Measurements from ENCODE around the gene FBXL17.
"Not testable (repeated sequence)": the region's sequence is repeated elsewhere in the genome, so short reads cannot be mapped to it uniquely, and the experiment has no call there.

Gene FBXL17

DNA sequence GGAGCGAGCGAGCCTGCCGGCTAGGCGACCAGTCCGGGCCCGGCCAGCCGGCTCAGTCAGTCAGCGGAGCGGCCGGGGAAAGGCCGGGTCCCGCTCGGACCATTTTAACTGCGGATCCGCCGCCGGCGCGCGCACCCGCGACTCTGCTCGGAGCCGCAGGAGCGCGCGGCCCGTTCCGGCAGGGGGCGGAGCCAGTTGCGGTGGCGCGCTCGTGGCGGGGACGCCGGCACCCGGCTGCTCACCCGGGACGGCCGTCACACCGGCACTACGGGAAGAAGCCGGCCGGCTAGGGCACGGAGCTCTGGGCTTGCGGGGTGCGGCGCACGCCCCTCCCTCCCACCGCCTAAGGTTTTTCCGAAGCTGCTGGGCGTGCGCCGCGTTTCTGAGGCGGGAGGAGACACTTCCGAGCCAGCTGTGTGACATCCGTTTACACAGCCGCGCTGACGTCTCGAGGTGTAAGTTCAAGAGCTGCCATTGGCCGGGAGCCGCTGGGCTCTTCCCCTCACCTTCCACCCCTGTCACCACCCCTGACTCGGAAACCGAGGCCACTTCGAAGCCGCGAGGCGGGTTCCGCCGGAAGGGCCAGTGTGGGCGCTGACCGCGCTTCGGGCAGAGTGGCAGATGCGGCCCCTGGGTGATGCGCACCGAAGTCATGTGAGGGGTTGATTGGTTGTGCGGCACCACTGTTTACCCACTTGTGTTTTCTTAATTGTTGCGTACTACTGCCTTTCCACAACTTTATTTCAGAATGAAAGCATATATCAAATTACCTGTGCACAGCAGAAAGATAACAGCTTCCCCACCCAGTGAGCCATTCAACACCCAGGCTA, at the start of gene FBXL17:
Gene FBXL17, minus strand, starts transcription at position 145 of the 830 bp plus-strand sequence.
- DNase-seq (ENCODE audit: low read depth, low spot score) = peak; percentile 94

DNA sequence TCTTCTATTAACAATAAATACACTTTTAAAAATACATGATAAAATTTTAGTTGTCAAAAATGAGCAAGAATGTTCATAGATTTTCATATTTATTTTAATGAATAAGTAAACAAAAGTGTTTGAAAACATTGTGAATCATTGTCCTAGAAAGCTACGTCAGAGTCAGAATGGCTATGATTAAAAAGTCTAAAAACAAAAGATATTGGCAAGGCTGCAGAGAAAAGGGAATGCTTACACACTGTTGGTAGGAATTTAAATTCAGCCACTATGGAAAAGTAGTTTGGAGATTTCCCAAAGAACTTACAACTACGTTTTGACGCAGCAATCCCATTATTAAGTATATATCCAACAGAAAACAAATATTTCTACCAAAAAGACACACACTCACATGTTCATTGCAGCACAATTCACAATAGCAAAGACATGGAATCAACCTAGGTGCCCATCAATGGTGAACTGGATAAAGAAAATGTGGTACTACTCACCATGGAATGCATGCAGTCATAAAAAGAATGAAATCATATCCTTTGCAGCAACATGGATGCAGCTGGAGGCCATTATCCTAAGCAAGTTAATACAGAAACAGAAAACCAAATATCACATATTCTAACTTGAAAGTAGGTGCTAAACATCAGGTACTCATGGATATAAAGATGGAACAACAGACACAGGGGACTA, 49.2 kb upstream of the FBXL17 start:
- DNase-seq (ENCODE audit: low read depth, low spot score) = no peak

DNA sequence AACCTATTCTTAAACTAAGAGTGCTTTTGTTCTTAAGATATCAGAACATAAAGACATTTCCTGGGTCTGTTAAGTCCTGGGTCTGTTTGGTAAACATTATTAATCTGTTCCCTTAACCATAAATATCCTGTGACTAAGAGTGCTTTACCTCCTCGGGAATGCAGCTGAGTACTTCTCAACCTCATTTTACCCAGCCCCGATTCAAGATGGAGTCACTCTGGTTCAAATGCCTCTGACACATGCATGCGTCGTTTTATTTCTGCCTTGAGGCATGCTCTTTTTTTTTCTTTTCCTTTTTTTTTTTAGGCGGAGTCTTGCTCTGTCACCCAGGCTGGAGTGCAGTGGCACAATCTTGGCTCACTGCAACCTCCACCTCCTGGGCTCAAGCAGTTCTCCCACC, 39.8 kb upstream of the FBXL17 start:
- DNase-seq (ENCODE audit: low read depth, low spot score) = peak; percentile 15

DNA sequence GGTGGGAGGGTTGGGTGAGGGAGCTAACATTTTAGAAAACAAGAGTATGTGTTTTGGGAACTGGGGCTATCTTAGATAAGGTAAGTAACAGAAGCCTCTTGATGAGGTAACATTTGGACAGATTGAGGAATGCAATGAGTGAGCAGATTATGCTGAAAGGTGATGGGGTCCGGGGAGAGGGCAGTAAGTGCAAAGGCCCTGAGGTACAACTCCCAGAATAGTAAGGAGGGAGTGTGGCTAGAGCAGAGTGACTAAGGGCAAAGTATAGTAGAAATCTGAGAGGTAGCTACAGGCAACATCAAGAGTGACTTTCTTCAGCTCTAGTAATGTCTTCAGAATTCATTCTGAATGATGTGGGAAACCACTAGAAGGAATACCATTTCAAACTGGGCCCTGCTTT, 38.9 kb upstream of the FBXL17 start:
- no peak for DNase-seq (ENCODE audit: low read depth, low spot score)

DNA sequence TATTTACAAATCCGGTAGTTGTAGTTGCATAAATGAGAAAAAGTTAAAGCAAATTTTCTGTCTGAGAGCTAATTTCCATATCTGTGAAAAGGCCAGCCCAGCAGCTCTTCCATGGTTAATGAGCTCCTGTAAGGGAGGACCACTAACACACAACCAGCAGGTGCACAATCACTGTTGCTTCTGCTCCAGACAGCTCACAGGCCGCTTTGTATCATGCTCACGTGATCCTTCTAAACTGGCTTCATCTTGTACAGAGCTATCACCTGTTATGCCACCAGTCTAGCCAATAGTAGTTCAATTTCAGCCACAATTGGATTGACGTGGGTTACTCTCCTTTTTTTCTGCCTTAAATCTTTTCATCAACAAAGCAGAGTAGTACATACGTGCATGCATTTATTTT, 38.3 kb upstream of the FBXL17 start:
- DNase-seq (ENCODE audit: low read depth, low spot score) = no peak

DNA sequence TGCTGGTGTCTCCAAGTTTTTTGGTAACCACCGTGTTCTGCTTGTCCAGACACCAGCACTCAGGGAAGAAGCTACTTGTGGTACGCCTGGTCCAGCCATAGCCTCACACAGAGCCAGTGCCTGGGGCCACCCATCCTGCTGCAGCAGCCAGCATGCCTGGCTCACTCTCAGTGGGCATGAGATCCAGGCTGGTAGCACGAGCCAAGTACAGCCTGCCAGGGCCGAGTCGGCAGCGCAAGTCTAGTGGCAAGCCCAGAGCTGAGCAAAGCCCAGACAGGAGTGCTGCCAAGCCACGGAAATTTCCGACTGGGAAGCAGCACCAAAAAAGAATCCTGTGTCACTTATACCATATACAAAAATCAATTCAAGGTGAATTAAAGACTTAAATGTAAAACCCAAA, 36.3 kb upstream of the FBXL17 start:
- peak; percentile 58 for DNase-seq (ENCODE audit: low read depth, low spot score)

DNA sequence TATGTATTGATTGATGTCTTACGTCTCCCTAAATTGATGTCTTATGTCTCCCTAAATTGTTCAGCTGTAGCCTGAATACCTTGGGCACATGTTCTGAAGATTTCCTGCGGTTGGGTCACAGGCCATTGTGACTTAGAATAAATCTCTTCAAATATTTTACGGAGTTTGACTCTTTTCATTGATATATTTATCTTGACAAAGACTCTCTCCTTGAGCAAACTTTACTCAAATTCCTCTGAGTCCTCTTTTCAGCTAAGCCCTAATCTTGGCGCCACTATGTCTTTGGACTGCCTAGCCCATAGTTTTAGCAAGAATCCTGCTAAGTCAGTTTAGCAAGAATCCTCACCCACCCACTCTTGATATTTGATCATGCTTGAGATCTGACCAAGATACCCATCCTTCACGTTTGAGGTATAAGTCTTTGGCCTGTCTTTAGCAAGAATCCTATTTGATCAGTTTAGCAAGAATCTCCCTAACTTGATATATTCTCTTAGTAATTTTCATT, 35.3 kb upstream of the FBXL17 start:
- DNase-seq (ENCODE audit: low read depth, low spot score) = no peak

DNA sequence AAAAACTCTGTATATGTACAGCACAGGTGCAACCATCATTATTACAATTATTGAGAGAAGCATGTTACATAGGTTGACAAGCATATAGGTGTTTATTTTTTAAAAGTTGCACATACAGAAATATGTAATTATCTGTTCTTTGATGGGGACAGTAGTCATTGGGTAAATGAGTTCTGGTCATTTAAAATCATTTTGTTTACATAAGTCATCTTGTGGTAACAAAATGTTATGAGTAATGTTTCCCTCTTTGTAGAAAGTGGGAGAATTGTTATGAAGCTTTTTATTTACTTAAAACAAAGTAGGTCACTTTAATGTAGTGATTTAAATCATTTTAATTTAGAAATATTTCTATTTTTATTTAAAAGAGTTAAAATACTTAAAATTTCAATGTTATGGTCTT, 33.8 kb upstream of the FBXL17 start:
- no peak for DNase-seq (ENCODE audit: low read depth, low spot score)

DNA sequence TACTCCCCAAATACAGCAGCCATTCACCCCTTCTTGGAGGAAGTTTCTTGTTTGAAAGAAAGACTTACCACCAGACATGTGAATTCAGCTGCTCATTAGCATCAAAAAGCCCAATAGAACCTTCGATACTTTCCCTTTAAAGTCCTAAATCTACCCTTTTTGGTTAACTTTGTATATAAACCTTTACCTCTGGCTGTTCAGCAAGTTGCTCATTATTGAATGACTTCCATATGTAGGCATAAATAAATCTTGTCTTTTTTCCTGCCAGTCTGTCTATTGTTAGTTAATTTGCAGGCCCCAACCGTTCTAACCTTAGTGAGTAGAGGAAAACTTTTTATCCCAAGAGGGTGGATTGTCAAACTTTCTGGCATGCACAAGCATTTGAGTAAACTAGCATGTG, 27.9 kb upstream of the FBXL17 start:
- DNase-seq (ENCODE audit: low read depth, low spot score) = no peak

DNA sequence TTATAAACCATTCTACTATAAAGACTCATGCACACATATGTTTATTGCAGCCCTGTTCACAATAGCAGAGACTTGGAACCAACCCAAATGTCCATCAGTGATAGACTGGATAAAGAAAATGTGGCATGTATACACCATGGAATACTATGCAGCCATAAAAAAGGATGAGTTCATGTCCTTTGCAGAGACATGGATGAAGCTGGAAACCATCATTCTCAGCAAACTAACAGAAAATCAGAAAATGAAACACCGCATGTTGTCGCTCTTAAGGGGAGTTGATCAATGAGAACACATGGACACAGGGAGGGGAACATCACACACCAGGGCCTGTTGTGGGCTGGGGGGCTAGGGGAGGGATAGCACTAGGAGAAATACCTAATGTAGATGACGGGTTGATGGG, 23.3 kb upstream of the FBXL17 start:
- DNase-seq (ENCODE audit: low read depth, low spot score) = not testable (repeated sequence)

DNA sequence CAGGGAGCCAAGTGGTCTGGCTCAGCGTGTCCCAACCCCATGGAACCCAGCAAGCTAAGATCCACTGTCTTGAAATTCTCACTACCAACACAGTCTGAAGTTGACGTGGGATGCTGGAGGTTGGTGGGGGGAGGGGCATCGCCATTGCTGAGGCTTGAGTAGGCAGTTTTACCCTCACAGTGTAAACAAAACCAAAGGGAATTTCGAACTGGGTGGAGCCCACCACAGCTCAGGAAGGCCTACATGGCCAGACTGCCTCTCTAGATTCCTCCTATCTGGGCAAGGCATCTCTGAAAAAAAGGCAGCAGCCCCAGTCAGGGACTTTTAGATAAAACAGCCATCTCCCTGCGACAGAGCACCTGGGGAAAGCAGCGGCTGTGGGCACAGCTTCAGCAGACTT, 17.1 kb upstream of the FBXL17 start:
- DNase-seq (ENCODE audit: low read depth, low spot score) = no peak

DNA sequence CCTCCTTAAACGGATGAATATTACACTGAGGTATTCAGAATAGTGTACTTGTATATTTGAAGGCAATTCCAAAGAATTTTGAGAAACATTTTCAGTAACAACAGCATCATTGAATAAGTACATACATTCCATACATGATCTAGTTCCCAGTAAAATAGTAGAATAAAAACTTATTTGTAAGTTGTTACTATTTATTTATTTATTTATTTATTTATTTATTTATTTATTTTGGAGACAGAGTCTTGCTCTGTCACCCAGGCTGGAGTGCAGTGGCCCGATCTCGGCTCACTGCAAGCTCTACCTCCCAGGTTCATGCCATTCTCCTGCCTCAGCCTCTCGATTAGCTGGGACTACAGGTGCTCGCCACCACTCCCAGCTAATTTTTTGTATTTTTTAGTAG, 14.9 kb upstream of the FBXL17 start:
- DNase-seq (ENCODE audit: low read depth, low spot score) = not testable (repeated sequence)

DNA sequence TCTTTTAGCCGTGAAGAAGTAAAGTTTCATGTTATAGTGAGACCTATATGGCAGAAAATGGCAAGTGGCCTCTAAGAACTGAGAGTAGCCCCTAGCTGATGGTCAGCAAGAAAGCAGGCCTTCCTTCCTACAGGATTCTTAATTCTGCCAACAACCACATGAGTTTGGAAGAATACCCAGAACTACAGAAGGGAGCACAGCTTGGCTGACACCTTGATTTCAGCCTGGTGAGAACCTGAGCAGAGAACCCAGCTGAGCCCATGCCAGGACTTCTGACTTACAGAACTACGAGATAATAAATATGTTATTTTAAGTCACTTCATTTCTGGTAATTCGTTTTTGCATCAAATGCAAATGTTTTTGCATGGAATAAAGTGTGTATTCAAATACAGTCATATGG, 5.9 kb upstream of the FBXL17 start:
- DNase-seq (ENCODE audit: low read depth, low spot score) = peak; percentile 21

DNA sequence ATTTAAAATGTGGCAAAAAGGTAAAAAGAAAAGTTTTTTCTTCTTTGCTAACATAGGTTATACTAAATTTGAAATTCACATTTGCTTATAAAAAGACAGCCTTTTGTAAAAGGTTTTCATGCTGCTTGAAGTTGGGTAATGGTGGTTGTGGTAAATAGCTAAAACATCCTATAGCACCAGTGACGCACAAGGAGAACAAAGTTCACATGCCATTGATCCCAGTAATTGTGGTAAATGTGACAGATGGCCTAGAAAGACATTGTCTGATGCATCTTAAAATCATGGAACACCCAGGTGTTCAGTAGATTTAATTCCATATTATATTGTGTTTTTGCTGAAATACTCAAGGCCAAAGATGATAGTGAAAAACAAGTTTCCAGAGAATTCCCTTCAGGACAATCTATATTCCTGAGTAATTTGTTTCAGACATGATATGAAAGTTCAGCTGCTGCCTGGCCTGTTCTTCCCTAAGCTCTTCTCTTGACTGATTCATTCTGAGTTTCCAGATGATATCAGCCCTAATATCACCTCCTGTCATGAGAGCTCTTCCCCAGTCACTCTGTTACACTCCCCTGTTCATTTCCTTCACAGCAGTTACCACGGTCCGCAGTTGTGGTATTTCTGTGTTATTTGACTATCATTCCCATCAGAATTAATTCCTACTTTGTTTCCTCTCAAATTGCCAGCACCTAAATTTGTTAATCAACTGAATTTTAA, 4.6 kb upstream of the FBXL17 start:
- no peak for DNase-seq (ENCODE audit: low read depth, low spot score)

DNA sequence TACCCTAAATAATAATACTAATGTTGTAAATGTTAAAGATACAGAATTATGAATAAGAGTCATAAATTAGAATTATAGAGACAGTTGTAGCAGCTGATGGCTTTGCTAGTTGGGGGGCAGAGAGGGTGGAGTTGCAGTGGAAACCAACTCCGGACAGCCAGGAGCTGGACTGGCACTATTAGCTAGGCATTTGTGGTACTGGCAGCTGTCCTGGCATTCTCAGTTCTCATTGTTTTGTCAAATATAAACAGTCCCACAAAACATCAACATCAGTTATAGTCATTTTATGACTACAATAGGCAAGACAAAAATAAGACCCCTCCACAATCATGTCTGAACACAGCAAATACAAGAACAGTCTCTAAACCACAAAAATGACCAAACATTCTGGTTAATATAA, 2.8 kb upstream of the FBXL17 start:
- no peak for DNase-seq (ENCODE audit: low read depth, low spot score)

DNA sequence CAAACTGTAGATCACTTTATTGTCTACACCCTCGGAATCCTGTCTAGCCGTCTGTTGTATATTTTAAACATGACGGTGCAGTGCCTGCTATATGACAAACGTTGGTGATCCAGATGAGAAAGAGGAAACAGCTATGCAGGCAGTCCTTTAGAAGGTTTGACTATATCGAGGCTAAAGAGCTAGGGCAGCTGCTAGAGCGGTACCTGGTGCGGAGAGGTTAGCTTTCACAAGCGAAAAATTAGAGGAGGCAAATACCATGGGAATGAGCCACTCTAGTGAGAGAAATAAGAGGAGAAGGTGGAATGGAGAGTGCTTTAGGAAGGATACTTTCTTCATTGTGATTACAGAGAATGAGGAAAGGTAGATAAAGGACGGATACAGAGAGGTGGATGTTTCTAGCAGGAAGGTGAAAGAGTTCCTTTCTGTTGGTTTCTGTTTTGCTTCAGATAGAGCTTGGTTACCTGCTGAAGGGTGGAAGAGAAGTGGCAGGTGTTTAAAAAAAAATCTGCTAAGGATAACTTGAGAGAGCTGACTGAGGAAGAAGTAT, 959 bp upstream of the FBXL17 start:
- no peak for DNase-seq (ENCODE audit: low read depth, low spot score)

DNA sequence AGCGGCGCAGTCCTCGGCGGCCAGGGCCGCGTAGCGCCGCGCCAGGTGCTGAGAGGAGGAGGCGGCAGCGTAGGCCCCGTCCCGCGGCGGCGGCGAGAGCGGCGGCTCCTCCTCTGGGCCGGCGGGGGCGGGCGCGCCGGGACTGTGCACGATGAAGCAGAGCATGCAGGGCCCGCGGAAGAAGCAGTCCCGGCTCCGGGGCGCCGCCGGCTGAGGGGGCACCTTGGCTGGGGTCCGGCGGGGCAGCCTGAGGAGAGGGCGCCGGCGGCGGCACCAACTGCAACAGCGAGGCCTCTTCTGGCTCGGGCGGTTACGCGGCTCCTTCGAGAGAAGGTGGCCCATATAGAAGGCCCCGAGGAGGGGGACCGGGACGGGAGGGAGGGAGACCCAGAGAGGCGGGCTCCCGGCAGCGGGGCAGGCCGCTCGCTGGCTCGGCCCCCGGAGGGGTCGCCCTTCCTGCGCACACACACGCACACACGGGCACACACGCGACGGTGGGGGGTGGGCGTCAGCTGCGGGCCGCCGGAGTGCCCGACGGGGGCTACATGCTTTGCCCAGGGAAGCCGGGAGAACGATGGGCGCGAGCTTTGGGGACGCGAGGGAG, 446 bp downstream of the FBXL17 start:
- peak; percentile 89 for DNase-seq (ENCODE audit: low read depth, low spot score)

DNA sequence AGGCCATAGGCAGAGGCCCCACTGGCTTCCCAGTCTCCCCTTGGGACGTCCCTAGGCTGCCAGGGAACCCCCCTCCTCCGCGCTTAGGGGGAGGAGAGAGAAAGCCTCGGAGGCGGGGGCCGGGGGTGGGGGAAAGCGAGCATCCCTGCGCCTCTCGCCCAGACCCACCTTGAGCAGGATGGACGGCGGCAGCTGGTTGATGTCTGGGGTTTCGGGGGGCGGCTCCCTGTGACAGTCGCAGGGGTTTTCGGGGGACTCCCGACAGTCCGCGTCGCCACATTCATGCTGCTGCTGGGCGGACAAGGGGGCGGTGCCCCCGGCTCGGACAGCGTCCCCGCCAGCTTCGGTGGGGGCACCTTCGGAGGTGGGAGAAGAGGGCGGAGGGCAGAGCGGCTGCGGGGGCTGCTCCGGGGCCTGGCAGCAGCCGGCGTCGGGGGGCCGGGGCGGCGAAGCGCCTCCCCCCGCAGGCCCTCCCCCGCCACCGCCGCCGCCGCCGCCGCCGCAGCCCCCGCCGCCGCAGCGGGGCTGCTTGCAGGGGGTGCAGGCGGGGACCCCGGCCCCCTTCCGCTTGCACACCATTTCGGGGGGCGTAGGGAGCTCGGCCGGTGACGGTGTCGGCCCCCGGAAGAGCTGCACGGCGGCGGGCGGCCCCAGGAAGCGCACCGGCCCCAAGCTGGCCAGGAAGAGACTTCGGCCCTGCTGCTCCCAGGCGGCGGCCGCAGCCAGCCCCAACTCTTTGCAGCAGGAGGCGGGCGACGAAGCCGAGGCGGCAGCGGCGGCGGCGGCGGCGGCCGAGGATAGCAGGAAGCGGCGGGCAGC, 1.2 kb downstream of the FBXL17 start:
- DNase-seq (ENCODE audit: low read depth, low spot score) = peak; percentile 58

DNA sequence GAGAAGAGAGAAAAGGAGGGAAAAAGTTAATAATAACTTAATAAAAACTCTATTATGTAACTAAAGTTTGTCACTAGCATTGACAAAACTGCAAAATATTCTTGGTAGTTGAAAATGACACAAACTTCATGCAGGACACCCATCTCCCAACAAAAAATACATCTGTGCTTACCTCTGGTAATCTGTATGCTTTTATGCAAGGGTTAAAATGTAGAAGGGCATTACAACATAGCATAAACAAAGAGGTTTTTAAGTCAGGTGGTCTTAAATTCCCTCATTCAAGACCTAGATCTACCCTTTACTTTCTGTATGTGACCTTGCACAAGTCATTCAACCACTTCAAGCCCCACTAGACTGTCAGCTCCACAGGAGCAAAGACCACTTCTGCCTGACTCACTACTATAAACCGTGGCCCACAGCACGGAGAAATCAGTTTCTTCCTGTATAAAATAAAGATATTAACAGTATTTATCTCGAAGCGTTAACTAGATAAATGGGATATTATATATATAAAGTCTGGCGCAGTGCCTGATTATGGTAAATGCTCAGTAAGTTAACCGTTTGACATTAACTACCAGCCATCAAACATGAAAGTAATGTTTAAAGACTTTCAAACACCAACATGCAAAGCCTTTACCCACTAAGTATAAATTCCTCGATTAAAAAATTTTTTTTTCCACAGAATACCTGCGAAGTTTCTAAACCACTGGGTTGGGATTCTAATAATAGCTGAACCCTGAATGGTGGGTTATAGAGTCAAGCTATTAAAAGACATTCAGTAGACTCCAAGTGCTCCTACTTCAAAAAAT, 2.0 kb downstream of the FBXL17 start:
- peak; percentile 39 for DNase-seq (ENCODE audit: low read depth, low spot score)

DNA sequence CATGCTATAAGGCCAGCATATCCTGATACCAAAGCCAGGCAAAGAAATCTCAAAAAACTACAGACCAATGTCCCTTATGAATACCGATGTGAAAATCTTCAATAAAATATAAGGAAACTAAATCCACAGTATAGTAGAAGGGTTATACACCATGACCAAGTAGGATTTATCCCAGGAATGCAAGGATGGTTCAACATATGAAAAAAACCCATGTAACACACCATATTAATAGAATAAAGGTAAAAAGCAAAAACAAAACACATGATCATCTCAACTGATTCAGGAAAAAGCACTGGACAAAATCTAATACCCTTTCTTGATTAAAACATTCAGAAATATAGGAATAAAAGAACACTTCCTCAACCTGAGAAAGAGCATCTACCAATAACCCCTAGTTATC, 6.1 kb downstream of the FBXL17 start:
- no peak for DNase-seq (ENCODE audit: low read depth, low spot score)

Measured in astrocyte of the hippocampus (primary cell).